PC-9 (cell line): Measurements from ENCODE around the gene EPM2AIP1. TPM values are rescaled to one million over a fixed set of nuclear protein-coding genes. Genes with fewer than 3 reads are reported as not detected.
"Not testable (repeated sequence)": the region's sequence is repeated elsewhere in the genome, so short reads cannot be mapped to it uniquely, and the experiment has no call there.

Source experiments
- Bru-seq: library from RNA; stranded (reverse); fragments of 400-500 nt; gene quantifications from one replicate; lab custom pipeline; 2021; lab: Mats Ljungman, UMichigan
- BruChase-seq, 2 experiments: library from RNA; stranded (reverse); fragments of 400-500 nt; gene quantifications; one replicate each; lab custom pipeline; 2021; lab: Mats Ljungman, UMichigan
- BruUV-seq: library from RNA; stranded (reverse); fragments of 400-500 nt; replicated peaks from 2 replicates; lab custom pipeline; 2021; lab: Mats Ljungman, UMichigan
- CTCF ChIA-PET: fragments of 300-600 bp; sonication (Branson Sonifier 250); formaldehyde crosslinking; loops from one replicate; lab custom pipeline; 2022; ENCODE audit warnings: antibody characterized with exemption; lab: Charles Lee
- POLR2A ChIA-PET: fragments of 300-600 bp; sonication (Branson Sonifier 250); formaldehyde crosslinking; loops from one replicate; lab custom pipeline; 2022; ENCODE audit warnings: antibody characterized with exemption; ENCODE audit not compliant: unreplicated experiment; lab: Charles Lee
- DNase-seq, 2 experiments: peaks; one replicate each; pipeline versions ENCODE4 v3.0.0 to v3.0.0-alpha.2; 2015 to 2022; ENCODE audit warnings: mixed read lengths in 1 of 2
- H2AFZ ChIP-seq: fragments of 200-600 bp; sonication (generic); 2 replicates; pipeline ENCODE4 v1.8.1; 2017; ENCODE audit warnings: antibody characterized with exemption
- H3F3A ChIP-seq: fragments of 200-600 bp; sonication (generic); 2 replicates; pipeline ENCODE4 v1.8.1; 2017; ENCODE audit warnings: antibody characterized with exemption, mild to moderate bottlenecking, low read depth; ENCODE audit not compliant: insufficient read depth
- H3K27ac ChIP-seq: fragments of 200-600 bp; sonication (generic); 2 replicates; pipeline ENCODE4 v1.6.1; 2016; ENCODE audit warnings: mixed run types
- H3K27me3 ChIP-seq: fragments of 200-600 bp; sonication (generic); 2 replicates; pipeline ENCODE4 v1.6.1; 2016; ENCODE audit warnings: low read depth, mixed run types; ENCODE audit not compliant: insufficient read depth
- H3K36me3 ChIP-seq: fragments of 200-600 bp; sonication (generic); 2 replicates; pipeline ENCODE4 v1.6.1; 2016; ENCODE audit warnings: low read depth, mixed run types
- H3K4me1 ChIP-seq: fragments of 200-600 bp; sonication (generic); replicated peaks from 2 replicates; pipeline ENCODE4 v1.6.1; 2016; ENCODE audit warnings: mixed run types; ENCODE audit not compliant: insufficient read depth
- H3K4me2 ChIP-seq: fragments of 200-600 bp; sonication (generic); 2 replicates; pipeline ENCODE4 v1.6.1; 2017; ENCODE audit warnings: mixed run types
- H3K4me3 ChIP-seq: fragments of 200-600 bp; sonication (generic); 2 replicates; pipeline ENCODE4 v1.6.1; 2016; ENCODE audit warnings: mixed run types
- H3K79me2 ChIP-seq: fragments of 200-600 bp; sonication (generic); 2 replicates; pipeline ENCODE4 v1.6.1; 2017; ENCODE audit warnings: low read depth, mixed run types
- H3K9me2 ChIP-seq: fragments of 200-600 bp; sonication (generic); 2 replicates; pipeline ENCODE4 v1.8.1; 2017; ENCODE audit warnings: mild to moderate bottlenecking; ENCODE audit not compliant: insufficient read depth
- H3K9me3 ChIP-seq: fragments of 200-600 bp; sonication (generic); 2 replicates; pipeline ENCODE4 v1.8.1; 2016; ENCODE audit warnings: low read depth; ENCODE audit not compliant: insufficient read depth
- H4K20me1 ChIP-seq: fragments of 200-600 bp; sonication (generic); 2 replicates; pipeline ENCODE4 v1.8.1; 2017; ENCODE audit not compliant: insufficient read depth
- EZH2 ChIP-seq: fragments of 200-600 bp; sonication (generic); IDR thresholded peaks from 2 replicates; pipeline ENCODE4 v1.8.0; 2017; ENCODE audit warnings: antibody characterized with exemption, low read depth
- intact Hi-C: fragments of 100-400 bp; cut with micrococcal nuclease; formaldehyde crosslinking; loops from one replicate; pipeline ENCODE4 v1.10.0; 2022; ENCODE audit not compliant: unreplicated experiment
- long read RNA-seq: library from polyadenylated mRNA; stranded (forward); transcript quantifications from one replicate; pipeline ENCODE4 v2.0.0, GENCODE V29; 2022
- total RNA-seq: library from RNA; stranded (reverse); gene quantifications from 2 replicates; pipeline ENCODE4 v1.2.3, GENCODE V29; 2021
- TF ChIP-seq, protein P1 (sequence below): fragments of 200-600 bp; sonication (generic); conservative IDR thresholded peaks from 2 replicates; pipeline ENCODE4 v1.6.1; 2017; ENCODE audit warnings: mixed run types, antibody characterized with exemption, mild to moderate bottlenecking, moderate library complexity

The EPM2AIP1 gene
- 9.2 and 10.5 TPM in 2 replicates for total RNA-seq
- Bru-seq, nascent RNA, result percentile 95 among the genes with signal in this experiment
- percentile 96 among the genes with signal in this experiment for BruChase-seq, experiment 1, labeled RNA remaining after a 2-hour chase
- BruChase-seq, experiment 2, labeled RNA remaining after a 6-hour chase, result percentile 78 among the genes with signal in this experiment
- long read RNA-seq, full-length matches to known transcripts, result 8 of 8 reads
- long read RNA-seq, partial matches to known transcripts, result 0 of 8 reads
- long read RNA-seq, other reads (novel, unspliced or antisense), result 0 of 8 reads

DNA sequence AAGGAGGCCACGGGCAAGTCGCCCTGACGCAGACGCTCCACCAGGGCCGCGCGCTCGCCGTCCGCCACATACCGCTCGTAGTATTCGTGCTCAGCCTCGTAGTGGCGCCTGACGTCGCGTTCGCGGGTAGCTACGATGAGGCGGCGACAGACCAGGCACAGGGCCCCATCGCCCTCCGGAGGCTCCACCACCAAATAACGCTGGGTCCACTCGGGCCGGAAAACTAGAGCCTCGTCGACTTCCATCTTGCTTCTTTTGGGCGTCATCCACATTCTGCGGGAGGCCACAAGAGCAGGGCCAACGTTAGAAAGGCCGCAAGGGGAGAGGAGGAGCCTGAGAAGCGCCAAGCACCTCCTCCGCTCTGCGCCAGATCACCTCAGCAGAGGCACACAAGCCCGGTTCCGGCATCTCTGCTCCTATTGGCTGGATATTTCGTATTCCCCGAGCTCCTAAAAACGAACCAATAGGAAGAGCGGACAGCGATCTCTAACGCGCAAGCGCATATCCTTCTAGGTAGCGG is at the start of gene EPM2AIP1:
Gene EPM2AIP1 (minus strand): TSS at position 326 of the 520 bp plus-strand sequence. CDS start 54 bp downstream, at position 272.
- Histone ChIP-seq H3K79me2 (peaks cover 48% of the 10 kb centered on the region), H4K20me1 (no peaks in the 10 kb centered on the region; the same call in none of the 2 replicates), H3K27ac (peak within 1 kb of the TSS; percentile 79), H2AFZ (peak within 1 kb of the TSS; percentile 82), H3K4me1 (peaks cover 28% of the 10 kb centered on the region), H3K9me3 (no peaks in the 10 kb centered on the region), H3K27me3 (no peaks in the 10 kb centered on the region), H3K4me2 (peak within 1 kb of the TSS; percentile 94), H3K4me3 (peak within 1 kb of the TSS; percentile 83), H3F3A (no peaks in the 10 kb centered on the region; the same call in 1 of the 2 replicates), H3K9me2 (no peaks in the 10 kb centered on the region), H3K36me3 (0 out of 2 replicates have a peak, but pooled peaks cover 23% of the 10 kb centered on the region)
- peak in 1 of 2 experiments; percentile 100 for DNase-seq
- BruUV-seq, result no TSS peak
- intact Hi-C loops, result loop anchor here (1.0 to 5.0 kb wide), 3 partner anchors 190 to 1144 kb away; partner anchors contain the start of genes ACAA1 and MYD88
- CTCF ChIA-PET, result interaction anchor here (0.6 kb wide), 1 partner anchor 451 kb away, joined by 3 read pairs; no protein-coding TSS in a partner anchor
- POLR2A ChIA-PET, result interaction anchor here (0.5 to 0.7 kb wide), 5 partner anchors 31 to 1046 kb away, joined by 3 to 5 read pairs (median 3); partner anchors contain the start of gene DLEC1
- TF ChIP-seq EZH2, result no peak
- TF ChIP-seq, protein P1, sequence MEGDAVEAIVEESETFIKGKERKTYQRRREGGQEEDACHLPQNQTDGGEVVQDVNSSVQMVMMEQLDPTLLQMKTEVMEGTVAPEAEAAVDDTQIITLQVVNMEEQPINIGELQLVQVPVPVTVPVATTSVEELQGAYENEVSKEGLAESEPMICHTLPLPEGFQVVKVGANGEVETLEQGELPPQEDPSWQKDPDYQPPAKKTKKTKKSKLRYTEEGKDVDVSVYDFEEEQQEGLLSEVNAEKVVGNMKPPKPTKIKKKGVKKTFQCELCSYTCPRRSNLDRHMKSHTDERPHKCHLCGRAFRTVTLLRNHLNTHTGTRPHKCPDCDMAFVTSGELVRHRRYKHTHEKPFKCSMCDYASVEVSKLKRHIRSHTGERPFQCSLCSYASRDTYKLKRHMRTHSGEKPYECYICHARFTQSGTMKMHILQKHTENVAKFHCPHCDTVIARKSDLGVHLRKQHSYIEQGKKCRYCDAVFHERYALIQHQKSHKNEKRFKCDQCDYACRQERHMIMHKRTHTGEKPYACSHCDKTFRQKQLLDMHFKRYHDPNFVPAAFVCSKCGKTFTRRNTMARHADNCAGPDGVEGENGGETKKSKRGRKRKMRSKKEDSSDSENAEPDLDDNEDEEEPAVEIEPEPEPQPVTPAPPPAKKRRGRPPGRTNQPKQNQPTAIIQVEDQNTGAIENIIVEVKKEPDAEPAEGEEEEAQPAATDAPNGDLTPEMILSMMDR, result no peak

DNA sequence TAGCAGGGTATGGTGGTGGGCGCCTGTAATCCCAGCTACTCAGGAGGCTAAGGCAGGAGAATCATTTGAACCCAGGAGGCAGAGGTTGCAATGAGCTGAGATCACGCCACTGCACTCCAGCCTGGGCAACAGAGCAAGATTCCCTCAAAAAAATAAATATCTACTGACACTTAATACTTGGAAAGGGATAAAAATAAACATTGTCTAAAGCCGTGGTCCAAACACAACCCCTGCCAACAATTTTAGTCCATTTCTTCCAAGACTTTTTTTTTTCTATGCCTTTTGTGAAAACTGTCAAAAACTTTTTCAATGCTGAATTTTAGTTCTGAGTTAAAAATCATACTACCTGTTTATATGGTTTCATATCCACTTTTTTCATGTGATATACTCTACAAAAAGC is 49.8 kb upstream of the EPM2AIP1 start:
- H3K27me3 ChIP-seq, CTCF ChIA-PET, BruUV-seq, H3K4me1 ChIP-seq, H3K4me3 ChIP-seq, intact Hi-C loops, H3K36me3 ChIP-seq, H3K4me2 ChIP-seq, H2AFZ ChIP-seq, H3K9me3 ChIP-seq, H3K9me2 ChIP-seq, DNase-seq, H3K27ac ChIP-seq, POLR2A ChIA-PET, H3F3A ChIP-seq, H3K79me2 ChIP-seq, H4K20me1 ChIP-seq: not testable (repeated sequence)

DNA sequence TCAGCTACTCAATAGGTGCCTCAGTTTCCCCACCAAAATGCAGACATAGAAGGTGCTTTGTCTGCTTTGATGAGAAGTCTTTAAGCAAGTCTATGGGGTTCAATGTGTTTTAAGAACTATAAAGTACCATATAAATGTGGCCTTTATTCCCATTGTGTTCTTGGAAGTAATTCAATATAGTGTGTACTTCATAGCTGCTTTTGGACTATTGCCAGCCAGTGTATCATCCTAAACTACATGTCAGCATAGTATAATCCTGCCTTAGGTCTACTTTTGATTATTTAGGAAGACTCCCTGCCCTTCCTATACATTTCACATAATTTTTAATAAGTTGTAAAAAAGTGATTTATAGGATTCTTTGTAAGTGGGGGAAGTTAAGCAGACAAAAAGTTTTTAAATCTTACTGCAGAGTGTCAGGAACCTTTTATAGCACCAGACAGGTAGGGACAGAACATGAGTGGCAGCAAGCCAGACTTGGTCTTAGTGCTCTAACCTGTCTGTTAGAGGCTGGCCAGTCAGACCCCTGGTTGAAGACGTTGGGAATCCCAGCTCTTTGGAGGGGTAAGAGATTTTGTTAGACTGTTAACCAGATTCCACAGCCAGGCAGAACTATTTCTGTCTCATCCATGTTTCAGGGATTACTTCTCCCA is 48.7 kb upstream of the EPM2AIP1 start:
- BruUV-seq, result no TSS peak
- Histone ChIP-seq H3K27me3 (no peaks in the 10 kb centered on the region), H3K79me2 (no peaks in the 10 kb centered on the region), H3K36me3 (no peaks in the 10 kb centered on the region), H3K27ac (no peak overlapping the region), H3K4me3 (no peak overlapping the region), H3K4me1 (no peaks in the 10 kb centered on the region), H3K4me2 (no peak overlapping the region), H3K9me3 (no peaks in the 10 kb centered on the region), H4K20me1 (no peaks in the 10 kb centered on the region), H3K9me2 (no peaks in the 10 kb centered on the region), H3F3A (no peaks in the 10 kb centered on the region), H2AFZ (no peak overlapping the region)
- TF ChIP-seq, protein P1, result no peak
- no peak for TF ChIP-seq EZH2
- intact Hi-C loops, result no loop called here
- CTCF ChIA-PET, result no interaction called here
- DNase-seq, result no peak
- POLR2A ChIA-PET, result no interaction called here
